NCI-H1417 treated with DMSO at 0.1 percent for 48 hours (cell line): ENCODE measurements around the gene MYBPH.

Source experiments
- DNase-seq: peaks from one replicate; lab custom pipeline; 2025; lab: John Stamatoyannopoulos, UW

MYBPH gene

DNA sequence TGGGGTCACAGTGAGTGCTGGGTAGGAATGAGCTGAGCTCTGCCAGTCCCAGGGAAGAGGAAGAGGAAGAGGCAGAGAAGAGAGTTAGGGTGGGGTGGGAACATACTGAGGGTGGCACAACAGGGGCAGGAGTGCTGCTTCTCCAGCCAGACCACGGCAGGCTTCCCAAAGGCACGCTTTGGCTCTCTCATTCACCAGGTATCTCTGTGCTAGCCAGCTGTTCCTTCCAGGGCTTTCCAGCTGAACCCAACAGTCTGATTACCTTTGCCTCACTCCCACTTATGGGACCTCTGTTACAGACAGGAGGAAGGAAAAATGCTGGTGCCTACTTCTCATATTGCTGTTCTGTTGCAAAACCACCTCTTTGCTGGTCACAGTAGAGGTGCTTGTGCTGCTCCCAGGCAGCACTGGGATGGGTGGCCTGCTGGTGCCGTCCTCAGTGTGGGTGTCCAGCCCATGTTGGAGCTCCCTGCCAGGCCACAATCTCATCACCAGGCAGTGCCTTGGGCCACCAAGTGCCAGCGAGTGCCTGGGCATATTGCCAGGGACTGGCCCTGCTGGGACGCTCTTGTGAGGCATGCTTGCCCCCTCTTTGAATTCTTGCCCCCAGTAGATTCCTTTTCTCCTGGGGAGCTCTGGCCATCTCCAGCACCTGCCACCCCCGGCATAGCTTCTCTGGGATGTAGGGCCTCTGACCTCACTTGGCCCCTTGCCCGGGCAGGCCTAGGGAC, 46.0 kb downstream of the MYBPH start:
- DNase-seq = no peak

GRCh38 chr1:203128716-203129500, 46.7 kb downstream of the MYBPH start:
- no peak for DNase-seq

- no peak for DNase-seq
Observed at GRCh38 chr1:203128431-203128715, 47.3 kb downstream of the MYBPH start.

DNA sequence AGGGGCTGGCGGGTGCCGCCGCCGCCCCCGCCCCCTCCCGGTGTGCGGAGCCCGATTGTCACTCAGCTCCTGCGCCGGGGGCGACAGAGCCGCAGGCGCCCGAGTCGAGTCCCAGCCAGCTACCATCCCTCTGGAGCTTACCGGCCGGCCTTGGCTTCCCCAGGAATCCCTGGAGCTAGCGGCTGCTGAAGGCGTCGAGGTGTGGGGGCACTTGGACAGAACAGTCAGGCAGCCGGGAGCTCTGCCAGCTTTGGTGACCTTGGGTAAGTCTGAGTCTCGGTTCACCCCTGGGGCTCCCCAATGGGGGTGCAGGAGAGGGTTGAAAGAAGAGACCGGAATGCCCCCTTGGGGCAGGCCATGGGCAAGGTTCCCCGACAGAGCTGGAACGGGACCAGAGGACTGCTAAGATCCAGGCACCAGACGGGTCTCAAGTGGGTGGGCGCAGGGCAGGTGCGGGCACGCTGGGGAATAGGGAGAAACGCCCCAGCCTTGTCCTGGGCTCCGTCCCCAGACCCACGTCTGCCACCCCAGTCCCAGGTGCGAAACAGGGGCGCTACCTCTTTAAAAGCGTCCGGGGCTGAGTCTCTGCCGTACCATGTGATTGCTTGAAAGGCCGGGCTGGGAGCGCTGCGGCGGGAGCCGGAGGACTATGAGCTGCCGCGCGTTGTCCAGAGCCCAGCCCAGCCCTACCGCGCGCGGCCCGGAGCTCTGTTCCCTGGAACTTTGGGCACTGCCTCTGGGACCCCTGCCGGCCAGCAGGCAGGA, 47.8 kb downstream of the MYBPH start, which contains the start of gene ADORA1:
Gene ADORA1, plus strand, starts transcription at position 61 of the 765 bp plus-strand sequence. CDS start 1,116 bp downstream, outside the sequence.
- no peak for DNase-seq

DNA sequence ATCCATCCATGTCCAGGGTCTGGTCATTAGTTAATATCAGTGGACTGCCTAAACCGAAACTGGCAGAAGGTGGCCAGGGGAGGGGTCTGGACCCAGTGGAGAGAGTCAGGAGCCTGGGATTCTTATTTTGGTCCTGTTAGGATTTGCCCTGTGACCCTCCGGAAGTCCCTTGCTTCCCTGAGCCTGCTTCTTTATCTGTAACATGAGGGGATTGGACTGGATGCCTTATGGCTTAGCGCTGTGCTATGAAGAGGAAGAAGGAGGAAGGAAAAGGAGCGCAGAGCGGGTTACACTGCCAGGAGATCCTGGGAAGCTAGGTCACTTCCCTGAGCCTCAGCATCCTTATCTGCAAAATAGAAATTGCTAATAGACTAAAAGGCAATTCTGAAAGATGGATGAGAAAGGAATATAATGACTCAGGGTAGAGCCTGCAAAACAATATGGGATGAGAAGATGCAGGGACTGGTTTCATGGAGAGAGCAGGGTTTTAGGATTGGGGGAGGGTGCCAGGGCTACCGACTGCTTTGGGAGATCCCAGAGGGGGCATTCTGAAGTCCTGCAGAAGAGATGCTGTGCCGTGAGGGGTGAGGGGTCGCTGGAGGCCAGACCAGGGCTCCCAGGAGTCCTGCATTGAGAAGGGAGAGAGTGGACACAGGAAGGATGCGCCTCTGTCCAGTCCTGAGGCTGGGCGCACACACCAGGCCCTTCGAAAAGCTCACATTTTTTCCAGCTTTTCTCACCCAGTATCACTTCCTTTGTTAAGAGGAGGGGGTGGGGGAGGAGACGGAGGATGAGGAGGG, 48.6 kb downstream of the MYBPH start:
- DNase-seq = no peak

DNA sequence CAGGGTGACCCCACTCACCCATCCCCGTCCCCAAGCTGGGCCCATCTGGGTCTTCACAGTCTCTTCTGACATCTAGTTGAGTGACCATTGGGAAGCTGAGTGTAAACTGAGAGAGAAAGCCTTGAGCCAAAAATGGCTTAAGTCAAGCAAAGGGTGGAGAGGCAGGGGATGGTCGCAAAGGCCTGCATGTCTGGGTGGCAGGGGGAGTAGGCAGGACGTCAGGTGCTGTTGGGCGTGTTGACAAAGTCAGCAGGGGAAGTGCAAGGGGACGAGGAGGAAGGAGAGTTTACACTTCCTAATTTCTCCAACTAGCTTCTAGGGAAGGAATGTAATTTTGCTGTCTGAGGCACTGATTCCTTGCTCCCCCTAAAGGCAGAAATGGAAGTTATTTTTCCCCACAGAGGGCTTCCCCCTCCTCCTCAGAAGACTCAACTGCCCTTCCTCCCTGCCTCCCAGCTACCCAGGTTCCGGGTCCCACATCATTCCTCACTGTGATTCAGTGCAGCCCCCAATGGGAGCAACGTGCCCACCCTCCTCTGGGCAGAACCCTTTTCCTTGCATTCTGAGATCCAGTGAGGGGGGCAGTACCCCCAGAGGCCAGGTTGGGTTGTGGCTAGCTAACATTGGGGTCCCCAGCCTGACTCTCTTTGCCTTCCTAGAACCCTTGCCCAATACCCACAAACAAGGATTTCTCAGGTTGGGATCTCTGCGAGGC, 49.3 kb downstream of the MYBPH start:
- DNase-seq = no peak

- no peak for DNase-seq
Observed at GRCh38 chr1:203124546-203125317, 50.9 kb downstream of the MYBPH start.

DNA sequence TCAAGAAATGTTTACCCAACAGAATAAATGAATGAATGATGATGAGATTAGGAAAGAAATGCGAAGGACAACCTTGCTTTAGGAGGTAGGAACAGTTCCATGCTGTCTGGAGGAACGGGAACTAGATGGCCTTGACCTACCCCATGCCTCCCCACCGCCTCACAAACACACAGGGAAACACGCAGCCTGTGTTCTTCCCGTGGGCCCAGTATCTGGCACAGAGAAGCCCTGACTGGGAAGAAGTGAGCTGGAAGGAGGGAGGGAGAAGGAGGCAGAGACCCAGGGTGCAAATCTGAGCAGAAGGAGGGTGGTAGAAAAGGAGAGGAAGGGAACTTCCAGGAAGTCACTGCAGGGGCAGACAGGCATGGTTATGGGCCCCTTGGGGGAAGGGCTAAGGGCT, 51.6 kb downstream of the MYBPH start:
- no peak for DNase-seq

- no peak for DNase-seq
Observed at GRCh38 chr1:203122159-203122558, 53.5 kb downstream of the MYBPH start.

GRCh38 chr1:203121186-203122015, 54.2 kb downstream of the MYBPH start:
- DNase-seq = no peak

GRCh38 chr1:203120325-203121153, 55.1 kb downstream of the MYBPH start:
- DNase-seq = no peak
